IPS-15b (cell line): ENCODE results near the gene CCDC146.
"Not testable (repeated sequence)": the region's sequence is repeated elsewhere in the genome, so short reads cannot be mapped to it uniquely, and the experiment has no call there.

Source experiments
- H3K27me3 ChIP-seq: one replicate; pipeline ENCODE4 v1.6.1; 2013; ENCODE audit warnings: low read length; ENCODE audit not compliant: control insufficient read depth, insufficient read depth
- H3K36me3 ChIP-seq: one replicate; pipeline ENCODE4 v1.6.1; 2013; ENCODE audit warnings: low read length; ENCODE audit not compliant: control insufficient read depth, insufficient read depth
- H3K4me1 ChIP-seq: one replicate; pipeline ENCODE4 v1.6.1; 2013; ENCODE audit warnings: mild to moderate bottlenecking, low read length; ENCODE audit not compliant: control insufficient read depth, insufficient read depth
- H3K4me3 ChIP-seq: one replicate; pipeline ENCODE4 v1.5.1; 2013; ENCODE audit warnings: low read depth, low read length
- H3K9ac ChIP-seq: one replicate; pipeline ENCODE4 v1.6.1; 2013; ENCODE audit warnings: low read depth, mild to moderate bottlenecking, low read length
- H3K9me3 ChIP-seq: one replicate; pipeline ENCODE4 v1.6.1; 2013; ENCODE audit warnings: mild to moderate bottlenecking, low read length; ENCODE audit not compliant: control insufficient read depth, insufficient read depth

Gene CCDC146

DNA sequence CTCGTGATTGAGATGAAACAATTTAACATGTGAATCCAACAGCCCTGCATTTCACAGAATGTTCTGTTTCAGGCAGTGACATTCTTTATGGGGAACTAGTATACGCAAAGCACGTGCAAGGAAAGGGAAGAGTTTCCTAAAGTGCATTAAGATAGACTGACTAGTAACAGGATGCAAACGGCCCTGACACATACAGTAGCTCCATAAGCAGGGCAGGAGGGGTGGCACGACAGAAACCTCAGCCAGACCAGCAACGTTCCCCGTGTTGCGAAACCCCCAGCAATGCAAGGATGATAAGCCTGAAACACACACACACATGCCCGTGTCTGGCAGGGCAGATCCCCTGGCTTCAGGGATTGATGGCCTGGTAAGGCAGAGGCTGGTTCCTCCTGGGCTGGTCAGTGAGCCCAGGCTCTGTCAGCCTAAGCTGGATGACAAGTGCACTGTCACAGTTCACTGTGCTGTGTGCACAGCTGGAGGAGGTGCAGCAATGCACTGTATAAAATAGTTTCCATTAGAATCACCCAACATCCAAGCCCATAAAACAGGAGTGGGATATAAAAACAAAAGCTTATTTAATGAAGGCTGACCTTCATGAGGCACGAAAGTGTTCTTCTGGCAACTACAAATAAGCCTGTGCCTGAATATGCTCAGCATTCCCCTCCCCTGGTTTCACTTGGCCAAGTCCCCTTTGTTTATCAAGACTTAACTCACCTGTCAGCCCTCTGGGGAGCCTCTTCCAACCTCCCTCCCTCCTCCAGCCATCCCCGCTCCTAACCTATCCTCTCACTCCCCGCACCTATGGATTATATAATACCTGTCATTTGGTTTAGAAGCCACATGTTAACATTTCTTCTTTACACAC is 204.9 kb downstream of the CCDC146 start:
- Histone ChIP-seq H3K36me3 (no peaks in the 10 kb centered on the region), H3K27me3 (no peaks in the 10 kb centered on the region), H3K9ac (no peak overlapping the region), H3K9me3 (no peaks in the 10 kb centered on the region), H3K4me3 (no peak overlapping the region), H3K4me1 (no peaks in the 10 kb centered on the region)

DNA sequence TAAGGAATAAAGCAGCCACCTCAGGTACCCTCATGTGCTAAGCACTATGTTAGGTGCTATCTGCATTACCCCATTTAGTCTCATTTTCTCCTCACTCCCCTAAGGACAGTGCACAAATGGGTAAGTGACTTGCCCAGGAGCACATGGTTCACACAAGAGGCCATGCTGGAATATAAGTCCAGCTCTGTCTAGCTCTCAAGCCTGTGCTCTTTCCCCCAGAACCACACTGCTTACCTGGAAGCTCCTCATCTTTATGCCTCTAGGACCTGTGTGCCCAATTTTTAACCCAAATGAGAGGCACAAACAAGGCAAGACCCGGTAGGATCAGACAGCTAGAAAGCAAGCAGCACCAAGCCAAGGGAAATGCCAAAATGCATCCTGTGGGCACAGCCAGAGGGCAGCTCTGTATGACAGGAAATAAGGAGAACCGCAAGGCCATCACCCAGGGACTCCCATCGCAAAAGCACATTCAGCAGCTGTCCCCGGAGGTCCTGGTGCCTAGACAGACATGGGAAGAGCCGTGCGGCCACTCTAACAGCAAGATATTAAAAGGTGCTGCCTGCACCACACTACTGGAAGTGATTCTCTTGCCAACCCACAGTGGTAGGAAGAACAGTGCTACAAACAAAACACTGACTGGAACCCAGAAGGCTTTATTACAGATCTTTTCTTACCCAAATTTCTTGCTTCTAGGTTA is 205.7 kb downstream of the CCDC146 start:
- Histone ChIP-seq H3K4me3 (no peak overlapping the region), H3K4me1 (no peaks in the 10 kb centered on the region), H3K9ac (no peak overlapping the region), H3K9me3 (no peaks in the 10 kb centered on the region), H3K27me3 (no peaks in the 10 kb centered on the region), H3K36me3 (no peaks in the 10 kb centered on the region)

DNA sequence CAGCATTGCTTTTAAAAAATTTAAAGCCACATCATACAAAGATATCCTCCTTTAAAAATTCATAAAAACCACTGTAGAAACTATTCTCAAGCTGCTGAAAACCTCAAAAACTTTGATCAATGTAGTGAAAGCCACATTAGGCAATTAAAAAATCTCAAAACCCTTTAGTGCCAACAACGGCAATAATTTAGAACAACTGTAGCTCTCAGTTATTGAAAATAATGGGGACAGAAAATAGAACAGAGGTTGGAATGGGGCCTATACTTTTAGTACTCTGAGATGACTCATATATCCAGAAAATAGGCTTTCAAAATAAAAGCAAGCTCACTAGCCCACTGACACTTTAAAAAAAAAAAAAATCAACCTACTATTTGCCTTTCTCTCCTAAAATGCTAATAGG is 206.3 kb downstream of the CCDC146 start:
- H3K4me1 ChIP-seq: no peaks in the 10 kb centered on the region
- H3K27me3 ChIP-seq: no peaks in the 10 kb centered on the region
- no peaks in the 10 kb centered on the region for H3K36me3 ChIP-seq
- H3K4me3 ChIP-seq: no peak overlapping the region
- no peaks in the 10 kb centered on the region for H3K9me3 ChIP-seq
- no peak overlapping the region for H3K9ac ChIP-seq

DNA sequence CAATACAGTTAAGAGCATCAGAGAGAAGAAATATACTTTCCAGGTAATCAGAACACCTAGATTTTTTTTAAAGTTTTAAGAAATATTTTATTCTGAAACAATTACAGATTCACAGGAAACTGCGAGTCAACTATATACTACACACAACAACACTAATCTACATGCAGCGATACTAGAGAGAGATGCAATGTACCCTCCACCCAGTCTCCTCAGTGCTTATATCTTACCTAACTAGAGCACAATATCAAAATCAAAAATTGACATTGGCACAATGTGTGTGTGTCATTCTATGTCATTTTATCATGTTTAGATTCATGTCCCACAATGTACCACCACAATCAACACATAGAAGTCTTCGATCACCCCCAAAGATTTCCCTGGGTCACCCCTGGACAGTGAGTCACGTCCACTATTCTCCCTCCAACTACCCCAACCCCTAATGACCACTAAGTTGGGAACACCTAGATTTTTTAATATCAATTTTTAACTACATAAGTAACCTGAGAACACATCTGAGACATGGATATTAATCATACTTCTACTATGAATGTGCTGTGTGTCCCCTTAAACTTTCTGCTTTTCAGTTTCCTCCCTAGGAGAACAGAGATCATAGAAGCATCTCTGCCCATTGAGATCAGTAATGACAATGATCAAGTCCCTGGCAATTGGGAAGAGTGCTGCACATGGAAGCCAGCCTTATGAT is 207.2 kb downstream of the CCDC146 start:
- H3K4me1 ChIP-seq: no peaks in the 10 kb centered on the region
- H3K4me3 ChIP-seq: no peak overlapping the region
- H3K9me3 ChIP-seq: no peaks in the 10 kb centered on the region

DNA sequence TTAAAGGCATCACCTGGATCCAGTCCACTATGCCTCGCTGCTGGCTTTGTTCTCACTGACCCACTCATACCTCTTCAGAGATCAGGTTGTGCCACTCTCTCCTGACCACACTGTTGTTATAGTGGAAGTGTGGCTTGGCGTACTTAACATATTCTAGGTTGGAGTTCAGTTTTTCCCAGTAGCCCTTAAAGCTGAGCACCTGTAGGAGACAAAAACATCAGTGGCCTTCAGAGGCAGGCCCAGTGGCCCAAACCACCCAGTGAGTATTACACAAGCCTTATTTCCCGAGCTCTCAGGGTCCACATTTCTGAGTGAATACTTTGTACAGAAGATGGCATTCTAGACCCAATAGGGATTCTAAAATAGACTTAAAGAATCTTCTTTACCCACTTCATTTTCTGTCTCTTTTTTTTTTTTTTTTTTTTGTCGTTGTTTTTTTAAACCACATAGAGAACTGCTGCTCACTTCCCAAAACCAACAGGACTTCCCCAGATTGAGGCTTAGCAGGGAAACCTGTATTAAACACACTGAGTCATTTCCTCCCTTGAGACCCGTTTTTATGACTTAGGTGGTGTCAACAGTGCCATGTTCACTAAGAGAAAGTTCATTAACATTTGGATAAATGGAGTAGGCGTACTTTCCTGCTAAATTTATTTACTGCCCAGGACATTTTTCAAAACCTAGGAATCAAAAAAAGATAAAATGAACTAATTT is 207.9 kb downstream of the CCDC146 start:
- H3K9ac ChIP-seq: no peak overlapping the region
- no peaks in the 10 kb centered on the region for H3K36me3 ChIP-seq
- H3K9me3 ChIP-seq: no peaks in the 10 kb centered on the region
- H3K4me1 ChIP-seq: no peaks in the 10 kb centered on the region
- no peaks in the 10 kb centered on the region for H3K27me3 ChIP-seq
- no peak overlapping the region for H3K4me3 ChIP-seq

More for the DNA sequence above, 207.2 kb downstream of the CCDC146 start:
- no peaks in the 10 kb centered on the region for H3K27me3 ChIP-seq
- H3K36me3 ChIP-seq: no peaks in the 10 kb centered on the region
- no peak overlapping the region for H3K9ac ChIP-seq

DNA sequence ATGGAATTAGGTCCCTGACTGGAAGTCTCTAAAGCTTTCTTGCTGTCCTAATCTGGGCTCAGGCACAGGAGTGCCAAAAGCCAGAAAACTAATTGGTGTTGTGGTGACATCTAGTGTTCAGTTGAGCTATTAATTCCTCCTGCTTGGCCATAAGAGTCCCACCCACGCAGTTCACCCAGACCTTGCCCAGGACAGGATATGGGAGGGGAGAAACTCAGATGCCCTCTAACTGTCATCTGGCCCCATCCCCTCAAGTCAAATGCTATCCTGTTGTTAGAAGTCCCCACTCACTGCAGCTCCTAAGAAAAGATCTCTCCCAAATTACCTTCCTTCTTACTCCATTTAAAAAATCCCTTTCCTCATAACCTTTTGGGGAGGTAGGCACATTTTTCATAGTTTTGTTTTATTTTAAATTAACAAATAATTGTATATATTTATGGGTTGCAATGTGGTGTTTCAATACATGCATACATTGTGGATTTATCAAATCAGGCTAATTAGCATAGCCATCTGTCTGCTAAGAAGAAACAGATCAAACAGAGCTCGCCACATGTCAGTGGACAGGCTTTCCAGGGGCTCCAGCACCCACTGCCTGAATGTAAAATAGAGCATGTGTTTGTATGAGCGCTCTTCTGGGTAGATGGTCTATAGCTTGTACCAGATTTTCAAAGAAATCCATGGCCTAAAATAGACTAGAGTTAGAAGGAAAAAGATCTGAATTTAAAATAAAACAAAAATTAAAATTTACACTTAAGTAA is 209.7 kb downstream of the CCDC146 start:
- no peaks in the 10 kb centered on the region for H3K36me3 ChIP-seq
- no peaks in the 10 kb centered on the region for H3K4me1 ChIP-seq
- no peaks in the 10 kb centered on the region for H3K9me3 ChIP-seq
- H3K9ac ChIP-seq: no peak overlapping the region
- no peak overlapping the region for H3K4me3 ChIP-seq
- no peaks in the 10 kb centered on the region for H3K27me3 ChIP-seq

DNA sequence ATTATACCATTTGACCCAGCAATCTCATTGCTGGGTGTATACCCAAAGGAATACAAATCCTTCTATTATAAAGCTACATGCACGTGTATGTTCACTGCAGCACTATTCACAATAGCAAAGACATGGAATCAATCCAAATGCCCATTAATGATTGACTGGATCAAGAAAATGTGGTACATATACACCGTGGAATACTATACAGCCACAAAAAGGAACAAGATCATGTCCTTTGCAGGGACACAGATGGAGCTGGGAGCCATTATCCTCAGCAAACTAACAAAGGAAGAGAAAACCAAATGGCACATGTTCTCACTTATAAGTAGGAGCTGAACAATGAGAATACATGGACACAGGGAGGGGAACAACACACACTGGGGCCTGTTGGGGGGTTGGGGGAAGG is 211.6 kb downstream of the CCDC146 start:
- not testable (repeated sequence) for H3K27me3 ChIP-seq, H3K9me3 ChIP-seq, H3K9ac ChIP-seq, H3K4me1 ChIP-seq, H3K4me3 ChIP-seq, H3K36me3 ChIP-seq

DNA sequence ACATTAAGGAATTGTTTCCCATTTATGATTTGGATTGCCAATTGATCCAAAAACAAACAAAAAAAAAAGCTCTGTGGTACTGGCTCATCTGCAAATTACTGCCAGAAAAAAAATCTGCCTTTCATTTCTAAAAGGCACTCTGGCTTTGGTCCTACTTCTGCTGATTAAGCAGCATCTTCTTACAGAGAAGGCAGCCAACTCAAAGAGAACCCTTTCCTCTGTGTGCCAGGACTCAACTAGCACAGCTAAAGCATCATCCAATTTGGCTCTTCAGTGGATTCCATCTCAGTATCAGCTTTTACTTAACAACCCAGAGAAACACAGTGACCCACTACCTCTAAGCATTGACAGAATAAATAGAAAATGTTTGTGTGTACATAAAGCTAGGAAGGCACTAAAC is 213.2 kb downstream of the CCDC146 start:
- H3K4me1 ChIP-seq: no peaks in the 10 kb centered on the region
- H3K4me3 ChIP-seq: no peak overlapping the region
- H3K27me3 ChIP-seq: no peaks in the 10 kb centered on the region
- H3K9me3 ChIP-seq: no peaks in the 10 kb centered on the region
- H3K36me3 ChIP-seq: no peaks in the 10 kb centered on the region
- H3K9ac ChIP-seq: no peak overlapping the region

DNA sequence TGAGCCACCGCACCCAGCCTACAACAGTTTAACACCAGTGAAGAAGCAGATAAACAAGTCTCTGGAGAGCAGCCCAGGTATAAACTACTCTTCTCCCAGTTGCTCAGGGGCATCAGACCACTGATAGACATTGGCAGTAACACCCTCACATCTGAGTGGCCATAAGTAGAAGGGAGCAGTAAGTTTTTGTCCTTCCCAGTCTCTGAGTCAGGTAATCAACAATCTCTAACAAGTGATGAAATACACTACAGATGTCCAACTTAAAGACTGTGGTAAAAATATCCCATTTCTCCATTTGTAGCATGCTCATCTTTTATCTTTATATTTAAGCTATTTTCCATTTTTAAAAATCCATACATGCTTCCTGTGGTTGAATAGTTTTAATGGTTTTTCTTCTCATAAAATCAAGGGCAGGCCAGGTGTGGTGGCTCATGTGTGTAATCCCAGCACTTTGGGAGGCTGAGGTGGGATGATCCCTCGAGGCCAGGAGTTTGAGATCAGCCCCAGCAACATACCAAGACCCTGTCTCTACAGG is 215.1 kb downstream of the CCDC146 start:
- no peaks in the 10 kb centered on the region for H3K9me3 ChIP-seq
- H3K9ac ChIP-seq: no peak overlapping the region
- no peaks in the 10 kb centered on the region for H3K4me1 ChIP-seq
- H3K4me3 ChIP-seq: no peak overlapping the region
- no peaks in the 10 kb centered on the region for H3K27me3 ChIP-seq
- H3K36me3 ChIP-seq: no peaks in the 10 kb centered on the region

DNA sequence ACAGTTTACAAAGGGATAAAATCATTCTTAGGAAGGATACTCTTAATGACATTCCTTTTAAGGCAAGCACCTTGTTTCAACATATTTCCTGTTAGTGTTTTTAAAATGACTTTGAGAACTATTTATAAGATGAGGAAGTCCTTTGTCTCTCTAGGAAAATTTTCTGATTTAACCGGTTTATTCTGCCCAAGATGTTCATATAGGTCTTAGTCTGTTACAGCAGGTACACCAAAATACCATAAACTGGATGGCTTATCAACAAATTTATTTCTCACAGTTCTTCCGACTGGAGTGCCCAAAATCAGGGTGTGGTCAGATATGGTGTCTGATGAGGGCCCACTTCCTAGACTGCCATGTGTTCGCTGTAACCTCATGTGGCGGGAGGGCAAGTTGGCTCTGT is 215.8 kb downstream of the CCDC146 start:
- no peaks in the 10 kb centered on the region for H3K4me1 ChIP-seq
- H3K9me3 ChIP-seq: no peaks in the 10 kb centered on the region
- H3K4me3 ChIP-seq: no peak overlapping the region
- no peaks in the 10 kb centered on the region for H3K36me3 ChIP-seq
- H3K27me3 ChIP-seq: no peaks in the 10 kb centered on the region
- no peak overlapping the region for H3K9ac ChIP-seq
